ENCODE results near the gene MAST4. TPM values are rescaled to one million over a fixed set of nuclear protein-coding genes. Genes with fewer than 3 reads are reported as not detected.

The MAST4 gene
- total and polyA plus RNA-seq, 2 of the 13 experiments (the other 11 are each of a cell fraction or from before 2014, with no cell fraction given) = 3.4 to 3.7 TPM

DNA sequence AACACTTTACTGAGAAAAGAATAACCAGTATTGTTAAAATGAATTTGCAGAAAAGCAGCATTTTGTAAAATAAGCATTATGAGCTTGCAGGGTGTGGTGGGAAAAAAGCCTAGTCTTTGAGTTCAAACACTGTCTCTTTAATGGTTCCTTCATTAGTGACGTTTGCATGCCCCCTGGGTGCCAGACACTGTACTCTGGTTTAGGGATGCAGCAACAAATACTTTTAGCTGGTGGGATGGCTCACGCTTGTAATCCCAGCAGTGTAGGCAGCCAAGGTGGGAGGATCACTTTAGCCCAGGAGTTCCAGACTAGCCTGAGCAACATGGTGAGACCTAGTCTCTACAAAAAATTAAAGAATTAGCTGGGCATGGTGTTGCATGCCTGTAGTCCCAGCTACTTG, 62.3 kb downstream of the MAST4 start:
- H3K9me3 ChIP-seq (ENCODE audit: low read length) = no peaks in the 10 kb centered on the region
- no peak overlapping the region for H3K4me3 ChIP-seq (replicated peaks in 1 of 3; ENCODE audit: insufficient read depth in 1 of 3, low read depth in 2 of 3, low read length in 3 of 3)
- no peaks in the 10 kb centered on the region for H3K4me1 ChIP-seq (ENCODE audit: insufficient read depth, low read length)
- no peak for DNase-seq (ENCODE audit: low spot score)
- intact Hi-C loops (cut with micrococcal nuclease; ENCODE audit: unreplicated experiment) (no loop called here), in situ Hi-C loops (cut with HindIII; ENCODE audit: extremely low pct_ligation_motif_present, low pct_unique_long_range_greater_than_20kb) (no loop called here)
- TF ChIP-seq CENPX (CRISPR knock-in tag; IDR thresholded peaks at IDR 0.05) (no peak), ZNF644 (CRISPR knock-in tag; IDR thresholded peaks at IDR 0.05; ENCODE audit: low read depth) (no peak), ZNF747 (CRISPR knock-in tag; IDR thresholded peaks at IDR 0.05; ENCODE audit: borderline replicate concordance) (no peak), MAFF (IDR thresholded peaks at IDR 0.05; ENCODE audit: low read depth, low read length) (no peak), FOXO1 (CRISPR knock-in tag; IDR thresholded peaks at IDR 0.05) (no peak), ZNF367 (CRISPR knock-in tag; IDR thresholded peaks at IDR 0.05; ENCODE audit: borderline replicate concordance) (no peak), ZNF674 (CRISPR knock-in tag; IDR thresholded peaks at IDR 0.05; ENCODE audit: low read depth) (no peak)
- TF ChIP-seq, protein P1, sequence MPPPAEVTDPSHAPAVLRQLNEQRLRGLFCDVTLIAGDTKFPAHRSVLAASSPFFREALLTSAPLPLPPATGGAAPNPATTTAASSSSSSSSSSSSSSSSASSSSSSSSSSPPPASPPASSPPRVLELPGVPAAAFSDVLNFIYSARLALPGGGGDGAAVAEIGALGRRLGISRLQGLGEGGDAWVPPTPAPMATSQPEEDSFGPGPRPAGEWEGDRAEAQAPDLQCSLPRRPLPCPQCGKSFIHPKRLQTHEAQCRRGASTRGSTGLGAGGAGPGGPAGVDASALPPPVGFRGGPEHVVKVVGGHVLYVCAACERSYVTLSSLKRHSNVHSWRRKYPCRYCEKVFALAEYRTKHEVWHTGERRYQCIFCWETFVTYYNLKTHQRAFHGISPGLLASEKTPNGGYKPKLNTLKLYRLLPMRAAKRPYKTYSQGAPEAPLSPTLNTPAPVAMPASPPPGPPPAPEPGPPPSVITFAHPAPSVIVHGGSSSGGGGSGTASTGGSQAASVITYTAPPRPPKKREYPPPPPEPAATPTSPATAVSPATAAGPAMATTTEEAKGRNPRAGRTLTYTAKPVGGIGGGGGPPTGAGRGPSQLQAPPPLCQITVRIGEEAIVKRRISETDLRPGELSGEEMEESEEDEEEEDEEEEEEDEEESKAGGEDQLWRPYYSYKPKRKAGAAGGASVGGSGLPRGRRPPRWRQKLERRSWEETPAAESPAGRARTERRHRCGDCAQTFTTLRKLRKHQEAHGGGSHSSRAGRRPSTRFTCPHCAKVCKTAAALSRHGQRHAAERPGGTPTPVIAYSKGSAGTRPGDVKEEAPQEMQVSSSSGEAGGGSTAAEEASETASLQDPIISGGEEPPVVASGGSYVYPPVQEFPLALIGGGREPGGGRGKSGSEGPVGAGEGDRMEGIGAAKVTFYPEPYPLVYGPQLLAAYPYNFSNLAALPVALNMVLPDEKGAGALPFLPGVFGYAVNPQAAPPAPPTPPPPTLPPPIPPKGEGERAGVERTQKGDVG (CRISPR knock-in tag; IDR thresholded peaks at IDR 0.05; ENCODE audit: borderline replicate concordance) = no peak
- TF ChIP-seq, protein P2, sequence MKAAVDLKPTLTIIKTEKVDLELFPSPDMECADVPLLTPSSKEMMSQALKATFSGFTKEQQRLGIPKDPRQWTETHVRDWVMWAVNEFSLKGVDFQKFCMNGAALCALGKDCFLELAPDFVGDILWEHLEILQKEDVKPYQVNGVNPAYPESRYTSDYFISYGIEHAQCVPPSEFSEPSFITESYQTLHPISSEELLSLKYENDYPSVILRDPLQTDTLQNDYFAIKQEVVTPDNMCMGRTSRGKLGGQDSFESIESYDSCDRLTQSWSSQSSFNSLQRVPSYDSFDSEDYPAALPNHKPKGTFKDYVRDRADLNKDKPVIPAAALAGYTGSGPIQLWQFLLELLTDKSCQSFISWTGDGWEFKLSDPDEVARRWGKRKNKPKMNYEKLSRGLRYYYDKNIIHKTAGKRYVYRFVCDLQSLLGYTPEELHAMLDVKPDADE (CRISPR knock-in tag; IDR thresholded peaks at IDR 0.05) = no peak
- TF ChIP-seq, protein P3, sequence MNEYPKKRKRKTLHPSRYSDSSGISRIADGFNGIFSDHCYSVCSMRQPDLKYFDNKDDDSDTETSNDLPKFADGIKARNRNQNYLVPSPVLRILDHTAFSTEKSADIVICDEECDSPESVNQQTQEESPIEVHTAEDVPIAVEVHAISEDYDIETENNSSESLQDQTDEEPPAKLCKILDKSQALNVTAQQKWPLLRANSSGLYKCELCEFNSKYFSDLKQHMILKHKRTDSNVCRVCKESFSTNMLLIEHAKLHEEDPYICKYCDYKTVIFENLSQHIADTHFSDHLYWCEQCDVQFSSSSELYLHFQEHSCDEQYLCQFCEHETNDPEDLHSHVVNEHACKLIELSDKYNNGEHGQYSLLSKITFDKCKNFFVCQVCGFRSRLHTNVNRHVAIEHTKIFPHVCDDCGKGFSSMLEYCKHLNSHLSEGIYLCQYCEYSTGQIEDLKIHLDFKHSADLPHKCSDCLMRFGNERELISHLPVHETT (CRISPR knock-in tag; conservative IDR thresholded peaks at IDR 0.05) = no peak
- no peak overlapping the region for H3K4me2 ChIP-seq (ENCODE audit: low read depth, low read length)
- CTCF ChIA-PET (ENCODE audit: low intra/inter-chr PET ratio, low total read pairs) = no interaction called here
- BruUV-seq (replicated peaks) = no TSS peak
- no peak overlapping the region for H3K9ac ChIP-seq (ENCODE audit: insufficient read depth, low read depth, low read length)
- H2AFZ ChIP-seq (ENCODE audit: low read length) = no peak overlapping the region
- no peak for ATAC-seq
- POLR2A ChIA-PET = no interaction called here
- no peaks in the 10 kb centered on the region for H4K20me1 ChIP-seq (ENCODE audit: insufficient read depth, low read length)
- 4% methylated on average over 2 of the region's 2 CpGs for WGBS (ENCODE audit: low lambda C conversion rate)
- no peaks in the 10 kb centered on the region for H3K27me3 ChIP-seq (ENCODE audit: control insufficient read depth in 1 of 2, insufficient read depth in 2 of 2, low read length in 2 of 2)
- FAIRE-seq = no peak
- H3K27ac ChIP-seq (ENCODE audit: extremely low read length, insufficient read depth, low read length) = no peak overlapping the region
- H3K36me3 ChIP-seq (replicated peaks in 1 of 2; ENCODE audit: control insufficient read depth in 1 of 2, insufficient read depth in 2 of 2, low read length in 2 of 2) = no peaks in the 10 kb centered on the region
- H3K79me2 ChIP-seq (ENCODE audit: insufficient read depth, low read length) = no peaks in the 10 kb centered on the region

Data from HepG2 (cell line).